H1 (cell line): ENCODE measurements around the gene ARMH2. TPM values are rescaled to one million over a fixed set of nuclear protein-coding genes. Genes with fewer than 3 reads are reported as not detected.
A peak's percentile ranks its signal among the peaks of the same experiment; 100 is the strongest.

Source experiments
- CTCF ChIA-PET: fragments of 300-600 bp; sonication (Branson Sonifier 250); formaldehyde crosslinking; loops from one replicate; lab custom pipeline; 2021; ENCODE audit not compliant: partially characterized antibody; lab: Charles Lee
- POLR2A ChIA-PET: fragments of 300-600 bp; sonication (Branson Sonifier 250); formaldehyde crosslinking; loops from one replicate; lab custom pipeline; 2021; ENCODE audit warnings: inconsistent platforms; ENCODE audit not compliant: partially characterized antibody; lab: Charles Lee
- DNase-seq, 2 experiments: peaks; one replicate each; pipeline versions ENCODE4 v3.0.0 to v3.0.0-alpha.2; 2010 to 2022; ENCODE audit warnings: low spot score in 2 of 2, low read depth in 1 of 2, mixed read lengths in 1 of 2
- FAIRE-seq: peaks from 2 replicates; lab custom pipeline; 2011; peaks lifted over from hg19 to GRCh38; lab: Jason Lieb, UNC
- H2AFZ ChIP-seq: 2 replicates; pipeline ENCODE4 v1.8.1; 2012; ENCODE audit warnings: low read length, inconsistent platforms
- H2AK5ac ChIP-seq: 2 replicates; pipeline ENCODE4 v1.6.1; 2013; ENCODE audit warnings: low read depth, low read length
- H2BK120ac ChIP-seq: replicated peaks from 2 replicates; pipeline ENCODE3; 2013; ENCODE audit warnings: low read depth, low read length, inconsistent platforms
- H2BK12ac ChIP-seq: 2 replicates; pipeline ENCODE4 v1.6.1; 2013; ENCODE audit warnings: low read depth, low read length
- H2BK15ac ChIP-seq: 2 replicates; pipeline ENCODE4 v1.6.1; 2013; ENCODE audit warnings: low read length
- H2BK20ac ChIP-seq: 2 replicates; pipeline ENCODE4 v1.6.1; 2013; ENCODE audit warnings: low read length
- H2BK5ac ChIP-seq: 2 replicates; pipeline ENCODE4 v1.6.1; 2013; ENCODE audit warnings: low read depth, low read length
- H3K14ac ChIP-seq: 2 replicates; pipeline ENCODE4 v1.6.1; 2013; ENCODE audit warnings: inconsistent platforms; ENCODE audit not compliant: insufficient read length
- H3K18ac ChIP-seq: 2 replicates; pipeline ENCODE4 v1.6.1; 2013; ENCODE audit warnings: low read length; ENCODE audit errors: extremely low read depth
- H3K23ac ChIP-seq: 2 replicates; pipeline ENCODE4 v1.6.1; 2013; ENCODE audit warnings: inconsistent platforms; ENCODE audit not compliant: insufficient read length
- H3K23me2 ChIP-seq: 2 replicates; pipeline ENCODE4 v1.6.1; 2013; ENCODE audit warnings: low read depth, low read length
- H3K27ac ChIP-seq: 2 replicates; pipeline ENCODE4 v1.6.1; 2011; ENCODE audit warnings: low read depth, low read length, inconsistent platforms
- H3K27me3 ChIP-seq, 4 experiments: replicated peaks in 1 of 4; 1 replicate in 1 of 4; 2 replicates in 3 of 4; pipeline versions ENCODE4 v1.6.1 to v1.8.1; 2011 to 2013; ENCODE audit warnings: low read length in 3 of 4, mild to moderate bottlenecking in 3 of 4, inconsistent platforms in 2 of 4, mixed read lengths in 2 of 4, moderate library complexity in 1 of 4; ENCODE audit not compliant: control insufficient read depth in 3 of 4, insufficient read depth in 3 of 4; ENCODE audit errors: extremely low read depth in 1 of 4
- H3K36me3 ChIP-seq, 4 experiments: 2 replicates each; pipeline versions ENCODE4 v1.6.1 to v1.8.1; 2011 to 2013; ENCODE audit warnings: mild to moderate bottlenecking in 4 of 4, low read length in 3 of 4, moderate library complexity in 2 of 4, control low read depth in 1 of 4, inconsistent platforms in 1 of 4; ENCODE audit not compliant: insufficient read depth in 4 of 4, control insufficient read depth in 2 of 4
- H3K4ac ChIP-seq: replicated peaks from 2 replicates; pipeline ENCODE3; 2013; ENCODE audit warnings: low read length, low read depth, mixed read lengths, inconsistent platforms; ENCODE audit not compliant: insufficient read length
- H3K4me1 ChIP-seq, 4 experiments: replicated peaks in 1 of 4; 1 replicate in 1 of 4; 2 replicates in 3 of 4; pipeline versions ENCODE4 v1.6.1 to v1.8.1; 2011 to 2013; ENCODE audit warnings: low read length in 3 of 4, inconsistent platforms in 2 of 4, mixed read lengths in 1 of 4; ENCODE audit not compliant: insufficient read depth in 4 of 4, control insufficient read depth in 3 of 4
- H3K4me2 ChIP-seq, 2 experiments: 2 replicates each; pipeline versions ENCODE4 v1.6.1 to v1.8.1; 2011 to 2013; ENCODE audit warnings: low read depth in 2 of 2, low read length in 2 of 2, control low read depth in 1 of 2, inconsistent platforms in 1 of 2, mild to moderate bottlenecking in 1 of 2; ENCODE audit not compliant: insufficient read depth in 1 of 2
- H3K4me3 ChIP-seq, 4 experiments: fragments of 200-600, 300-600 bp in 1 of 4; sonication (generic), shearing (Covaris generic), sonication (Bioruptor Twin) in 1 of 4; 2 replicates each; pipeline versions ENCODE4 v1.5.1 to v1.8.1; 2011 to 2016; ENCODE audit warnings: low read length in 4 of 4, low read depth in 3 of 4, control low read depth in 2 of 4, inconsistent platforms in 2 of 4, mild to moderate bottlenecking in 2 of 4, mixed read lengths in 1 of 4, moderate library complexity in 1 of 4; ENCODE audit not compliant: insufficient read depth in 2 of 4; ENCODE audit errors: extremely low read depth in 1 of 4
- H3K56ac ChIP-seq: replicated peaks from 2 replicates; pipeline ENCODE3; 2013; ENCODE audit warnings: low read depth, mild to moderate bottlenecking, mixed read lengths, low read length, inconsistent platforms; ENCODE audit not compliant: insufficient read length
- H3K79me1 ChIP-seq: 2 replicates; pipeline ENCODE4 v1.6.1; 2013; ENCODE audit warnings: low read depth, low read length, control low read depth
- H3K79me2 ChIP-seq, 2 experiments: 2 replicates each; pipeline versions ENCODE4 v1.6.1 to v1.8.1; 2012 to 2013; ENCODE audit warnings: low read length in 2 of 2, mild to moderate bottlenecking in 2 of 2, inconsistent platforms in 1 of 2; ENCODE audit not compliant: insufficient read depth in 2 of 2, control insufficient read depth in 1 of 2
- H3K9ac ChIP-seq, 4 experiments: replicated peaks in 1 of 4; 1 replicate in 1 of 4; 2 replicates in 3 of 4; pipeline versions ENCODE4 v1.6.1 to v1.8.1; 2011 to 2013; ENCODE audit warnings: low read depth in 3 of 4, low read length in 3 of 4, control low read depth in 2 of 4, mild to moderate bottlenecking in 2 of 4, moderate library complexity in 2 of 4, inconsistent platforms in 1 of 4; ENCODE audit errors: extremely low read depth in 1 of 4
- H3K9me3 ChIP-seq, 2 experiments: 2 replicates each; pipeline versions ENCODE4 v1.6.1 to v1.8.1; 2012 to 2013; ENCODE audit warnings: mild to moderate bottlenecking in 2 of 2, moderate library complexity in 2 of 2, control low read depth in 1 of 2, inconsistent platforms in 1 of 2, low read depth in 1 of 2, low read length in 1 of 2, mixed read lengths in 1 of 2; ENCODE audit not compliant: insufficient read depth in 2 of 2
- H4K20me1 ChIP-seq, 2 experiments: replicated peaks in 1 of 2; 2 replicates each; pipeline versions ENCODE3 to v1.8.1; 2011 to 2013; ENCODE audit warnings: inconsistent platforms in 2 of 2, low read length in 2 of 2, mild to moderate bottlenecking in 1 of 2; ENCODE audit not compliant: insufficient read depth in 2 of 2, control insufficient read depth in 1 of 2
- H4K5ac ChIP-seq: 2 replicates; pipeline ENCODE4 v1.6.1; 2013; ENCODE audit warnings: low read length, low read depth, mixed read lengths, inconsistent platforms; ENCODE audit not compliant: insufficient read length
- H4K8ac ChIP-seq: 2 replicates; pipeline ENCODE4 v1.8.0; 2013; ENCODE audit warnings: mild to moderate bottlenecking, moderate library complexity, low read length, inconsistent platforms; ENCODE audit not compliant: insufficient read depth; ENCODE audit errors: extremely low read depth
- H4K91ac ChIP-seq: replicated peaks from 2 replicates; pipeline ENCODE3; 2013; ENCODE audit warnings: low read length, mixed read lengths, inconsistent platforms; ENCODE audit not compliant: insufficient read length
- POLR2AphosphoS5 ChIP-seq: IDR thresholded peaks from 2 replicates; pipeline ENCODE4 v1.6.1; 2011; ENCODE audit warnings: low read depth, low read length
- SIRT6 ChIP-seq: IDR thresholded peaks from one replicate; pipeline ENCODE4 v1.7.1; 2012; ENCODE audit warnings: low read length, inconsistent platforms
- WGBS, 2 experiments: shearing (Covaris generic) in 1 of 2; methylation state at CpG; one replicate each; pipeline versions ENCODE4 v1.1.6 to v1.1.7; 2013 to 2015; ENCODE audit warnings: low lambda C conversion rate in 2 of 2, mixed read lengths in 2 of 2, inconsistent platforms in 1 of 2, low coverage in 1 of 2, missing lambda C conversion rate in 1 of 2; ENCODE audit not compliant: insufficient replicate concordance in 2 of 2, insufficient coverage in 1 of 2, insufficient read length in 1 of 2; ENCODE audit errors: extremely low coverage in 1 of 2, missing lambda C conversion rate in 1 of 2; 5-methylcytosine and 5-hydroxymethylcytosine counted together
- polyA plus RNA-seq, 7 experiments: library from polyadenylated mRNA; depleted of rRNA in 3 of 7; stranded (reverse) in 5 of 7; unstranded in 2 of 7; fragments of >200 nt in 5 of 7; fragments of 200-250 nt in 2 of 7; gene quantifications; 1 replicate in 5 of 7; 2 replicates in 1 of 7; 4 replicates in 1 of 7; pipeline versions ENCODE4 v1.2.1 to v1.2.3, GENCODE V29; 2011 to 2013; ENCODE audit warnings: missing spikeins in 2 of 7, mixed read lengths in 2 of 7
- total RNA-seq: library from RNA; stranded (reverse); fragmentation: NEBNext Ultra II Directional; extraction: Animal tissue kit (Norgen Biotek cat#: 25700); gene quantifications from 2 replicates; pipeline ENCODE4 v1.2.1, GENCODE V29; 2021

Gene ARMH2
- total and polyA plus RNA-seq, 2 of the 8 experiments (the other 6 are each of a cell fraction or from before 2014, with no cell fraction given), result not detected

GRCh38 chr6:24775520-24776058 lies 23.1 kb downstream of the ARMH2 start:
- peaks cover 20 to 53% of the 10 kb centered on the region in 2 experiments for H3K79me2 ChIP-seq
- no peak overlapping the region for H2BK12ac ChIP-seq
- peak overlapping the region; percentile 68 for H3K27ac ChIP-seq
- H2AK5ac ChIP-seq, result no peak overlapping the region
- H3K23ac ChIP-seq, result no peak overlapping the region
- no peaks in the 10 kb centered on the region for H3K9me3 ChIP-seq
- FAIRE-seq (no peak), DNase-seq (no peak)
- H4K91ac ChIP-seq, result peak overlapping the region; percentile 32
- WGBS, 2 experiments, result 33% methylated on average over 20 of the region's 20 CpGs; no CpG with 5 or more reads in 1 of the 2 experiments
- H3K23me2 ChIP-seq, result peaks cover 2% of the 10 kb centered on the region; the same call in 1 of the 2 replicates
- 0 out of 2 replicates have a peak, but pooled peaks have one; percentile 8 for TF ChIP-seq POLR2AphosphoS5
- TF ChIP-seq SIRT6, result no peak
- no peak overlapping the region for H2BK15ac ChIP-seq
- H2BK5ac ChIP-seq, result peak overlapping the region; percentile 6; the same call in 1 of the 2 replicates
- no peak overlapping the region for H2AFZ ChIP-seq
- H4K8ac ChIP-seq, result no peak overlapping the region
- no peaks in the 10 kb centered on the region for H3K27me3 ChIP-seq
- H4K5ac ChIP-seq, result no peak overlapping the region
- peak overlapping the region; percentile 27 for H3K56ac ChIP-seq
- peaks cover 13% of the 10 kb centered on the region in 2 experiments for H4K20me1 ChIP-seq
- no peak overlapping the region for H2BK20ac ChIP-seq
- ChIA-PET POLR2A (interaction anchor here (0.7 to 3.3 kb wide), 12 partner anchors 9 to 311 kb away, joined by 3 to 14 read pairs (median 4); no protein-coding TSS in a partner anchor), CTCF (interaction anchor here (2.2 kb wide), 1 partner anchor 242 kb away, joined by 7 read pairs; no protein-coding TSS in a partner anchor)
- no peaks in the 10 kb centered on the region; the same call in 1 of the 2 replicates for H3K79me1 ChIP-seq
- H3K4me2 ChIP-seq, result peak overlapping the region; percentile 70 to 84
- H3K9ac ChIP-seq, result peak overlapping the region; percentile 91 to 100 (median 95)
- H3K18ac ChIP-seq, result no peak overlapping the region
- H3K4me1 ChIP-seq, result peaks cover 0 to 7% (median 3%) of the 10 kb centered on the region in 4 experiments; a peak in 5 of 7 replicates
- peak overlapping the region; percentile 65 for H3K4ac ChIP-seq
- H2BK120ac ChIP-seq, result no peak overlapping the region
- H3K4me3 ChIP-seq, result peak overlapping the region; percentile 63 to 98 (median 85)
- H3K36me3 ChIP-seq, result peaks cover 0 to 31% (median 5%) of the 10 kb centered on the region in 4 experiments; a peak in 3 of 8 replicates
- H3K14ac ChIP-seq, result no peak overlapping the region
